ENCODE results near the gene TTBK1.

DNA sequence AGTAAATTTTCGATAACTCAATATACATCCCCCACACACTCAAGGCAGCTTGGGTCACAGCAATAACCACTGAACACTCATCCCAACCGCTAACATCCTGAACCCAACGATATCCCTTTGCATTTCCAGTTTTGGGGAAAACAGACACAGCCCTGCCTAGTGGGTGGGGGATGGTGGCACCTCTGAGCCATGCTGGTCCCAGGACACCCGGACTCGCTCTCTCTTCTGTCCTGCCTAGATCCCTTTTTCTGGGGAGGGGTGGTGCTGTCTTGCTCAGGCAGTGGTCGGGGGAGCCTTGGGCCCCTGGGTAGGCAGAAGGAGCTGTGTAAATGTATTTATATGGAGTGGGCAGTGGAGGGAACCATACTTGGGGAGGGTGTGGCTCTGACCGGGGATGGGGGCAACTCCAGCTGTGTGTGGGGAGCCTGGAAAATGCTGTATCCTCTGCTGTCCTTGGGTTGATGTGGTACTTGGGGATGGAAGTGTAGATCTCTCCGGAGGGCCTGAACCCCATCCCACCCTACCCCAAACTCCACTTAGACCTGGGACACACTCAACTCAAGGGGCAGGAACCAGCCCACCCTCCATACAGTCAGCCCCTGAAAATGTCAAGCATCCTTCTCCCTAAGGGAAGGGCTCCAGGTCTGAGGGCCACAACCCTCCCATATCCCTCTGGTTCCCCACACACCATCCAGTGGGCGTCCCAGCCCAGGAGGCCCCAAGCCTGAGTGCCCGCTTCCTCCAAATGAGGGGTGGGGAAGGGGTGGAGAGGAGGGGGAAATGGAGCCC is 31.0 kb downstream of the TTBK1 start:
- TF ChIP-seq, protein P1, sequence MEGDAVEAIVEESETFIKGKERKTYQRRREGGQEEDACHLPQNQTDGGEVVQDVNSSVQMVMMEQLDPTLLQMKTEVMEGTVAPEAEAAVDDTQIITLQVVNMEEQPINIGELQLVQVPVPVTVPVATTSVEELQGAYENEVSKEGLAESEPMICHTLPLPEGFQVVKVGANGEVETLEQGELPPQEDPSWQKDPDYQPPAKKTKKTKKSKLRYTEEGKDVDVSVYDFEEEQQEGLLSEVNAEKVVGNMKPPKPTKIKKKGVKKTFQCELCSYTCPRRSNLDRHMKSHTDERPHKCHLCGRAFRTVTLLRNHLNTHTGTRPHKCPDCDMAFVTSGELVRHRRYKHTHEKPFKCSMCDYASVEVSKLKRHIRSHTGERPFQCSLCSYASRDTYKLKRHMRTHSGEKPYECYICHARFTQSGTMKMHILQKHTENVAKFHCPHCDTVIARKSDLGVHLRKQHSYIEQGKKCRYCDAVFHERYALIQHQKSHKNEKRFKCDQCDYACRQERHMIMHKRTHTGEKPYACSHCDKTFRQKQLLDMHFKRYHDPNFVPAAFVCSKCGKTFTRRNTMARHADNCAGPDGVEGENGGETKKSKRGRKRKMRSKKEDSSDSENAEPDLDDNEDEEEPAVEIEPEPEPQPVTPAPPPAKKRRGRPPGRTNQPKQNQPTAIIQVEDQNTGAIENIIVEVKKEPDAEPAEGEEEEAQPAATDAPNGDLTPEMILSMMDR (IDR thresholded peaks at IDR 0.05), result no peak
- TF ChIP-seq POLR2A (IDR thresholded peaks at IDR 0.05), result no peak

Measured in upper lobe of left lung (tissue), 4 donors.